ENCODE measurements around the gene FRMPD4.

The FRMPD4 gene

GRCh38 chrX:12421918-12422317 is 283.6 kb downstream of the FRMPD4 start:
- Histone ChIP-seq H3K4me3 (no peak overlapping the region), H3K9me3 (no peaks in the 10 kb centered on the region), H3K27me3 (ENCODE audit: low read depth) (no peaks in the 10 kb centered on the region), H3K36me3 (replicated peaks) (no peaks in the 10 kb centered on the region), H3K4me1 (peaks cover 13% of the 10 kb centered on the region)
- in situ Hi-C loops (cut with MboI; ENCODE audit: low sequenced_read_pairs): no loop called here
- peak in 1 of 2 experiments; percentile 40 for DNase-seq (ENCODE audit: low spot score in 2 of 2)

DNA sequence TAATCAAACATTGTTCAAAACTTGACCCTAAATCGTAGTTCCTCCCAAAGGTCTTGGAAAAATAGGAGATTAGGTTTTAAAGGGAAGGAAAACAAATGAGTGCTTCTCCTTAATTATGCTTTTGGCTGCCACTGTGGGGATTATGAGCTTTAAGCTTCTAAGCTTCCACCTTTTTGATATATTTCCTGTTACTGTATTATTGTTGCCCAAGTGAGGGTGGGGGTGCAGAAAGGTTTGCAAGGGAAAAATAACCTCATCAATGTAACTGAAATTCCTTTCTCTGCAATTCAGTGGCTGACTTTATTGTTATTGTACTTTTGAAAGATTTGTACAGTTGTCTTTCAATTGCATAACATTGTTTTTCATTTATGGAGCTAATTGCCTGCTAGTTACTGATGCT is 285.1 kb downstream of the FRMPD4 start:
- peak; percentile 34 to 63 for DNase-seq (ENCODE audit: low spot score in 2 of 2)
- Histone ChIP-seq H3K27me3 (ENCODE audit: low read depth) (no peaks in the 10 kb centered on the region), H3K36me3 (replicated peaks) (no peaks in the 10 kb centered on the region), H3K4me3 (no peak overlapping the region), H3K4me1 (peaks cover 13% of the 10 kb centered on the region), H3K9me3 (no peaks in the 10 kb centered on the region)
- in situ Hi-C loops (cut with MboI; ENCODE audit: low sequenced_read_pairs): no loop called here

- no peak for DNase-seq (ENCODE audit: low spot score in 2 of 2)
- Histone ChIP-seq H3K4me3 (no peak overlapping the region), H3K4me1 (peaks cover 13% of the 10 kb centered on the region), H3K36me3 (replicated peaks) (no peaks in the 10 kb centered on the region), H3K9me3 (no peaks in the 10 kb centered on the region), H3K27me3 (ENCODE audit: low read depth) (no peaks in the 10 kb centered on the region)
- in situ Hi-C loops (cut with MboI; ENCODE audit: low sequenced_read_pairs): no loop called here
These were observed 287.2 kb downstream of the FRMPD4 start for GRCh38 chrX:12425496-12425895.

- Histone ChIP-seq H3K36me3 (replicated peaks) (no peaks in the 10 kb centered on the region), H3K9me3 (no peaks in the 10 kb centered on the region), H3K27me3 (ENCODE audit: low read depth) (no peaks in the 10 kb centered on the region), H3K4me1 (peaks cover 13% of the 10 kb centered on the region), H3K4me3 (no peak overlapping the region)
- no peak for DNase-seq (ENCODE audit: low spot score in 2 of 2)
- in situ Hi-C loops (cut with MboI; ENCODE audit: low sequenced_read_pairs): no loop called here
These were observed 288.1 kb downstream of the FRMPD4 start for GRCh38 chrX:12426420-12426819.

- in situ Hi-C loops (cut with MboI; ENCODE audit: low sequenced_read_pairs): no loop called here
- no peak for DNase-seq (ENCODE audit: low spot score in 2 of 2)
- Histone ChIP-seq H3K4me1 (no peaks in the 10 kb centered on the region; the same call in 1 of the 2 replicates), H3K27me3 (ENCODE audit: low read depth) (no peaks in the 10 kb centered on the region), H3K36me3 (replicated peaks) (no peaks in the 10 kb centered on the region), H3K9me3 (no peaks in the 10 kb centered on the region), H3K4me3 (no peak overlapping the region)
These were observed 296.2 kb downstream of the FRMPD4 start for GRCh38 chrX:12434493-12434892.

- DNase-seq (ENCODE audit: low spot score in 2 of 2): peak in 1 of 2 experiments; percentile 3
- in situ Hi-C loops (cut with MboI; ENCODE audit: low sequenced_read_pairs): no loop called here
- no peaks in the 10 kb centered on the region for H3K36me3 ChIP-seq (replicated peaks)
- no peaks in the 10 kb centered on the region; the same call in 1 of the 2 replicates for H3K4me1 ChIP-seq
- no peak overlapping the region for H3K4me3 ChIP-seq
- no peaks in the 10 kb centered on the region for H3K27me3 ChIP-seq (ENCODE audit: low read depth)
- no peaks in the 10 kb centered on the region for H3K9me3 ChIP-seq
These were observed 301.1 kb downstream of the FRMPD4 start for GRCh38 chrX:12439416-12439815.

DNA sequence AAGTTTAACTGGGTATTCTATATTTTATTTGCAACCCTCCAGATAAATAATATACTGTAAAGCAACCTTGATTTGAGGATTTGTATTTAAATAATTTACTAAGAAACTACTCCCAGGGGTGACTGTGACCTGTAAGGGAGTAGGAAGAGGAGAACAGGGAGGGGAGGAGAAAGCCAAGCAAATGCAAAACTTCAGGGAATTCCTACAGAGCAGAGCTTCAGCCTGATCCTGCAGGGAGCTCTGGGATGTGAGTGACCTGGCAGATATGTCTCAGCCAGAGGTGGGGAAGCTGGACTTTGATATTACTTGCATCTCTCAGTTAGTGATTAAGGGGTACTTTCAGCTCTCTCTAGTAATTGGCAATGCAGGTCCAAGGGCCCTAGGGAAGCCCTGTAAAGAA is 302.0 kb downstream of the FRMPD4 start:
- no peak for DNase-seq (ENCODE audit: low spot score in 2 of 2)
- no peaks in the 10 kb centered on the region for H3K27me3 ChIP-seq (ENCODE audit: low read depth)
- in situ Hi-C loops (cut with MboI; ENCODE audit: low sequenced_read_pairs): no loop called here
- H3K4me1 ChIP-seq: no peaks in the 10 kb centered on the region; the same call in 1 of the 2 replicates
- no peaks in the 10 kb centered on the region for H3K9me3 ChIP-seq
- H3K36me3 ChIP-seq (replicated peaks): no peaks in the 10 kb centered on the region
- H3K4me3 ChIP-seq: no peak overlapping the region

DNA sequence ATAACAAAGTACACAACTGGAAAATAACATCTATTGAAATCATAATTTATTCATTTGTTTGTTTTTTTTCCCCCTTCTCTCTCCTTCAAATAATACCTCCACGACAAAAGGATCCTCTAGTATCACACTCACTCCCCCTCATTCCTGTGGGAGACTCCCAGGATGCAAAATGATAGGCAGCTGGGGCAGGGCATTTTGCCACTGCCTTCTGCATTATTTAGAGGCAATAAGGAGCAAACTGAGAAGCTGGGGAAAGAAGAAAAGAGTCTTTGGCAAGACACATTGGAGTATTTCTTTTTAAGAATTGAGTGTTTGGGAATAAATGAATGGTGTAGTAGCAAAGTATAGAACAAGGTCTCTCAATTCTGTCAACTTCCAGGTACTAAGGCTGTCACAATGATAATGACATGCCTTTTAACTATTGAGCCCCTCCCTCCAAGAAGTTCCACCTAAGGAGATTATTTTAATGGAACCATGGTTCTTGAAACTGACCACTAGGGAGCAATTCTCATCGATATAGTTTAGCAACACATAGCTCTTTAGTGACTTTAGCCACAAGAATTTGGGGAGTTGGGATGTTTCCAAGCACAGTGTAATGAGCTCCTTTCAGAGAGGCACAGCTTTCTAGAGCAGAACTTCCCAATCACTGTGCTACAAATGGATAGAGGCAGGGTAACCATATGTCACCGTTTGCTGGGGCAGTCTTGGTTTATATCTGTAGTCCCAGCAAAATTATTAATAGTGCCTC is 303.3 kb downstream of the FRMPD4 start:
- in situ Hi-C loops (cut with MboI; ENCODE audit: low sequenced_read_pairs): no loop called here
- Histone ChIP-seq H3K9me3 (no peaks in the 10 kb centered on the region), H3K4me1 (no peaks in the 10 kb centered on the region; the same call in 1 of the 2 replicates), H3K27me3 (ENCODE audit: low read depth) (no peaks in the 10 kb centered on the region), H3K36me3 (replicated peaks) (no peaks in the 10 kb centered on the region), H3K4me3 (no peak overlapping the region)
- DNase-seq (ENCODE audit: low spot score in 2 of 2): no peak

DNA sequence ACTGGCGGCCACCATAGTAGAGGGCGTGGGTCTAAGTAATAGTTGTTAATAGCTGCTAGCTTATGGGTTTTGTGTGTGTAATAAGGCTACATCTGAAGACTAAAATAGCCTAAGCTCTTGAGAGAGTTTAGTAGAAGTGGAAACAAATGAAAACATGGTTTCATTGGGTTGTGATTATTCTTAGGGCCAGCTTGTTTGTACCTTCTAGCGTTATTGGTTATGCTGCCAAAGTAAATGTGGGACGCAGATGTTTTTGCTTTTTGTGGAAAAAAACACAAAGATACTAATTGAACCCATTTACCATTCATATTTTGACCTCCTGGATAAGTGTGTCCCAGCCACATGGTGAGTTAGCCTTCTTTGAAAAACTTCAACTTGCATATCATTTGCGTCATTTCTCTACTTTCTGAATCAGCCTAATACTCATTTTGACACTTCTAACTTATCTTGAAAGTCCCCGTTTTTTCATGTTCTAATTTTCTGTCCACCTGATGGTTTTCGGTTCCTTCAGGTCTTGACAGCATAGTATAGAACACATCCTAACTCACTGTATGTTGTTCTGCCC is 305.3 kb downstream of the FRMPD4 start:
- no peak for DNase-seq (ENCODE audit: low spot score in 2 of 2)
- Histone ChIP-seq H3K4me3 (no peak overlapping the region), H3K27me3 (ENCODE audit: low read depth) (no peaks in the 10 kb centered on the region)

DNA sequence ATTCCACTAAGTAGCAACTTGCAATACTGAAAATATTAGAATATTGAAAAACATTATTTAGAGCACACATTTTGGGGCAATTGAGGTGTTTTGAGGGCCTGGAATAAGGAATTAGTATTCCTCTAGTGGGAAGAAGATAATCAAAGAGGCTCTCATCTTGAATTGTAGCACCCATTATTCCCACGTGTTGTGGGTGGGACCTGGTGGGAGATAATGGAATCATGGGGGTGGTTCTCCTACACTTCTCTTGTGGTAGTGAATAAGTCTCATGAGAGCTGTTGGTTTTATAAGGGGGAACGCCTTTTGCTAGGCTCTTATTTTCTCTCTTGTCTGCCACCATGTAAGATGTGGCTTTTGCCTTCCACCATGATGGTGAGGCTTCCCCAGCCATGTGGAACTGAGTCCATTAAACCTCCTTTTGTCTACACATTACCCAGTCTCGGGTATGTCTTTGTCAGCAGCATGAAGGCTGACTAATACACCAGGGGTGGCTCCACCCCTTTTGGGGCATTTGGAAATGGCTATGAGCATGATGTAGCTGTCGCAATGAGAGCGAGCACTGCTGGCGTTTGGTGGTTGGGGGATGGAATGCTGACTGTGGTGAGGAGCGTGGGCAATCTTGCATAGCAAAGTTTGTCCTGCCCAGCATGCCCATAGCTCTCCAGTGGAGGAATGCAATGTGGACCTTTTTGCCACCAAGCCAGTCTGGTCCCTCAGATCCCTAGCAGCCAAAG is 308.2 kb downstream of the FRMPD4 start:
- in situ Hi-C loops (cut with MboI; ENCODE audit: low sequenced_read_pairs): no loop called here
- H3K27me3 ChIP-seq (ENCODE audit: low read depth): no peaks in the 10 kb centered on the region
- no peaks in the 10 kb centered on the region for H3K36me3 ChIP-seq (replicated peaks)

More for the DNA sequence above, 305.3 kb downstream of the FRMPD4 start:
- no peaks in the 10 kb centered on the region; the same call in 1 of the 2 replicates for H3K4me1 ChIP-seq
- no peaks in the 10 kb centered on the region for H3K36me3 ChIP-seq (replicated peaks)
- in situ Hi-C loops (cut with MboI; ENCODE audit: low sequenced_read_pairs): no loop called here
- no peaks in the 10 kb centered on the region for H3K9me3 ChIP-seq

DNA sequence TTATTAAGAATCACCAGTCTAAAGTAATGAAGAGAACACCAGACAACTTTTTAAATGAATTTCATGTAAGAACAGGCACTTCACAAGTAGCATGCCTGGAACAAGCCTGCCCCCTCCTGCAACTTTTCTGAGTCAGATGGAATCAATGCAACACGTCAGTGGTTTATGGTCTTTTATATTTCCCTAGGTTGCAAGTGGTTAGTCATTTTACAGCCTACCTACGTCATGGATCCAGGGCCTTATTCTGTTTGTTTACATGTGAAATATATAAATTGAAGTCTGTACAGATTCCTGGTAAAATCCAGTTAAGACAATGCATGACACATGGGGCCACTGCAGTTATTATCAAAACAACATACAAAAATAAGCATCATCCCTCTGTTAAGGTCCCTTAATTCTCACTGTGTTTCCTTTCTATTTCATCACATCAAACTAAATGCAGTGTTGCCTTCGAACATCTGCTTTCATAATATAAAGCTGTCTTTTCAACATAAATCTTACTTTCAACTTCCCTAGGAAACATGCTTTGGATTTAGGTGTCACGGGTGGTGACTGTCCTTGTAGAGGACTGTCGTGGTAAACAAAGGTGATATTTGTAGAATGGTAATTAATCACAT is 309.3 kb downstream of the FRMPD4 start:
- no peaks in the 10 kb centered on the region for H3K9me3 ChIP-seq
- in situ Hi-C loops (cut with MboI; ENCODE audit: low sequenced_read_pairs): no loop called here

More for the DNA sequence above, 308.2 kb downstream of the FRMPD4 start:
- H3K4me3 ChIP-seq: no peak overlapping the region
- H3K4me1 ChIP-seq: no peaks in the 10 kb centered on the region
- no peaks in the 10 kb centered on the region for H3K9me3 ChIP-seq
- DNase-seq (ENCODE audit: low spot score in 2 of 2): no peak

GRCh38 chrX:12452268-12452667 is 314.0 kb downstream of the FRMPD4 start:
- no peaks in the 10 kb centered on the region for H3K9me3 ChIP-seq
- peaks cover 7% of the 10 kb centered on the region; the same call in 1 of the 2 replicates for H3K4me1 ChIP-seq
- no peaks in the 10 kb centered on the region for H3K27me3 ChIP-seq (ENCODE audit: low read depth)
- in situ Hi-C loops (cut with MboI; ENCODE audit: low sequenced_read_pairs): no loop called here
- no peak overlapping the region for H3K4me3 ChIP-seq
- H3K36me3 ChIP-seq (replicated peaks): no peaks in the 10 kb centered on the region
- DNase-seq (ENCODE audit: low spot score in 2 of 2): no peak

More for the DNA sequence above, 309.3 kb downstream of the FRMPD4 start:
- H3K36me3 ChIP-seq (replicated peaks): no peaks in the 10 kb centered on the region
- no peak overlapping the region for H3K4me3 ChIP-seq
- no peaks in the 10 kb centered on the region for H3K4me1 ChIP-seq
- no peak for DNase-seq (ENCODE audit: low spot score in 2 of 2)
- H3K27me3 ChIP-seq (ENCODE audit: low read depth): no peaks in the 10 kb centered on the region

- in situ Hi-C loops (cut with MboI; ENCODE audit: low sequenced_read_pairs): no loop called here
- Histone ChIP-seq H3K4me1 (no peaks in the 10 kb centered on the region), H3K36me3 (replicated peaks) (no peaks in the 10 kb centered on the region), H3K9me3 (no peaks in the 10 kb centered on the region), H3K27me3 (ENCODE audit: low read depth) (no peaks in the 10 kb centered on the region), H3K4me3 (no peak overlapping the region)
- DNase-seq (ENCODE audit: low spot score in 2 of 2): no peak
These were observed 322.7 kb downstream of the FRMPD4 start for GRCh38 chrX:12460929-12461328.

Measured in HAP-1 (cell line).